B cell (primary cell): ENCODE measurements around the gene ARRDC3. TPM values are rescaled to one million over a fixed set of nuclear protein-coding genes. Genes with fewer than 3 reads are reported as not detected.

Experiments used
- ATAC-seq: fragments of 200-7000 bp; cut with Tn5 transposase; one replicate; pipeline ENCODE4 v1.10.0; 2021; ENCODE audit warnings: low read depth, mild to moderate bottlenecking, moderate number of reproducible peaks, moderate library complexity
- CTCF ChIA-PET: fragments of 350-600 bp; sonication (Branson Sonifier 250); formaldehyde crosslinking; loops from one replicate; lab custom pipeline; 2021; ENCODE audit warnings: antibody characterized with exemption, inconsistent platforms; lab: Charles Lee
- POLR2A ChIA-PET: fragments of 350-600 bp; sonication (Branson Sonifier 250); formaldehyde crosslinking; loops from one replicate; lab custom pipeline; 2021; ENCODE audit warnings: antibody characterized with exemption; lab: Charles Lee
- DNase-seq: peaks from one replicate; pipeline ENCODE4 v3.0.0; 2013
- H2AFZ ChIP-seq: 2 replicates; pipeline ENCODE4 v1.6.1; 2012; ENCODE audit warnings: mild to moderate bottlenecking, low read depth, low read length; ENCODE audit not compliant: insufficient read depth, poor library complexity, severe bottlenecking
- H3K27ac ChIP-seq, 2 donors: 1 replicate in 1 of 2; 2 replicates in 1 of 2; pipeline ENCODE4 v1.5.1; 2012 to 2013; ENCODE audit warnings: low read length in 2 of 2, mild to moderate bottlenecking in 2 of 2, moderate library complexity in 1 of 2
- H3K27me3 ChIP-seq, 4 experiments: fragments of 200-600 bp in 1 of 4; sonication (generic) in 1 of 4; replicated peaks in 1 of 4; 1 replicate in 2 of 4; 2 replicates in 2 of 4; pipeline versions ENCODE4 v1.6.1 to v1.7.0; 2013 to 2016; ENCODE audit warnings: low read length in 3 of 4, mild to moderate bottlenecking in 2 of 4, mixed read lengths in 1 of 4, moderate library complexity in 1 of 4; ENCODE audit not compliant: insufficient read depth in 4 of 4, control insufficient read depth in 3 of 4; ENCODE audit errors: control extremely low read depth in 1 of 4
- H3K36me3 ChIP-seq, 2 experiments: replicated peaks in 1 of 2; 1 replicate in 1 of 2; 2 replicates in 1 of 2; pipeline versions ENCODE4 v1.6.1 to v1.7.1; 2013; ENCODE audit warnings: low read length in 1 of 2; ENCODE audit not compliant: insufficient read depth in 2 of 2, control insufficient read depth in 1 of 2; ENCODE audit errors: control extremely low read depth in 1 of 2, extremely low read depth in 1 of 2
- H3K4me1 ChIP-seq, 2 donors: fragments of 200-600 bp in 1 of 2; sonication (generic) in 1 of 2; 1 replicate in 1 of 2; 2 replicates in 1 of 2; pipeline versions ENCODE4 v1.5.1 to v1.6.1; 2013 to 2017; ENCODE audit warnings: low read length in 2 of 2; ENCODE audit not compliant: control insufficient read depth in 2 of 2, insufficient read depth in 2 of 2
- H3K4me2 ChIP-seq: replicated peaks from 2 replicates; pipeline ENCODE3; 2012; ENCODE audit warnings: mild to moderate bottlenecking, low read depth, low read length; ENCODE audit not compliant: poor library complexity, severe bottlenecking
- H3K4me3 ChIP-seq, 5 experiments: fragments of 200-600 bp in 1 of 5; sonication (generic) in 1 of 5; 1 replicate in 3 of 5; 2 replicates in 2 of 5; pipeline versions ENCODE4 v1.5.1 to v1.7.0; 2011 to 2016; ENCODE audit warnings: low read length in 4 of 5, mild to moderate bottlenecking in 4 of 5, low read depth in 2 of 5, control low read depth in 1 of 5, moderate library complexity in 1 of 5; ENCODE audit not compliant: insufficient read depth in 1 of 5; ENCODE audit errors: control extremely low read depth in 1 of 5, extremely low read depth in 1 of 5
- H3K79me2 ChIP-seq: fragments of 200-600 bp; sonication (generic); one replicate; pipeline ENCODE4 v1.6.0; 2016; ENCODE audit warnings: low read length; ENCODE audit not compliant: control insufficient read depth, insufficient read depth
- H3K9ac ChIP-seq: fragments of 200-600 bp; sonication (generic); 2 replicates; pipeline ENCODE4 v1.6.1; 2017; ENCODE audit warnings: mild to moderate bottlenecking, low read length, moderate library complexity
- H3K9me3 ChIP-seq, 3 donors: one replicate each; pipeline versions ENCODE4 v1.6.1 to v1.7.1; 2013; ENCODE audit warnings: low read length in 2 of 3; ENCODE audit not compliant: control insufficient read depth in 2 of 3, insufficient read depth in 1 of 3; ENCODE audit errors: control extremely low read depth in 1 of 3
- H4K20me1 ChIP-seq: 2 replicates; pipeline ENCODE4 v1.6.0; 2012; ENCODE audit warnings: mild to moderate bottlenecking, low read length; ENCODE audit not compliant: insufficient read depth, control insufficient read depth, poor library complexity, severe bottlenecking
- H3K27ac Mint-ChIP-seq: one replicate; pipeline ENCODE4 v1.8.0; 2021; ENCODE audit warnings: mixed read lengths
- H3K27me3 Mint-ChIP-seq: one replicate; pipeline ENCODE4 v1.8.0; 2021; ENCODE audit warnings: mixed read lengths
- H3K4me1 Mint-ChIP-seq: one replicate; pipeline ENCODE4 v1.8.0; 2021; ENCODE audit warnings: mixed read lengths
- H3K4me3 Mint-ChIP-seq: one replicate; pipeline ENCODE4 v1.8.0; 2021; ENCODE audit warnings: mixed read lengths
- H3K9me3 Mint-ChIP-seq: one replicate; pipeline ENCODE4 v1.8.0; 2022; ENCODE audit warnings: mixed read lengths; ENCODE audit not compliant: insufficient read depth
- EZH2 ChIP-seq: IDR thresholded peaks from 2 replicates; pipeline ENCODE4 v1.6.1; 2012; ENCODE audit warnings: borderline replicate concordance, low read depth, mild to moderate bottlenecking, moderate library complexity, low read length; ENCODE audit not compliant: insufficient read depth, poor library complexity, severe bottlenecking
- WGBS: methylation state at CpG from one replicate; pipeline ENCODE4 v1.1.5; 2013; ENCODE audit warnings: missing lambda C conversion rate; ENCODE audit not compliant: insufficient coverage; 5-methylcytosine and 5-hydroxymethylcytosine counted together
- intact Hi-C: fragments of 100-400 bp; cut with micrococcal nuclease; formaldehyde crosslinking; loops from one replicate; pipeline ENCODE4 v1.10.0; 2022
- polyA plus RNA-seq: library from polyadenylated mRNA; depleted of rRNA; stranded (reverse); fragments of >200 nt; gene quantifications from 2 replicates; pipeline ENCODE4 v1.2.3, GENCODE V29; 2012
- total RNA-seq, 2 donors: library from RNA; stranded (reverse); fragments of 120-200 nt in 1 of 2; gene quantifications; 1 replicate in 1 of 2; 2 replicates in 1 of 2; pipeline versions ENCODE4 v1.2.3 to v1.2.4, GENCODE V29; 2013 to 2022
- TF ChIP-seq, protein P1 (sequence below): fragments of 200-600 bp; IDR thresholded peaks from one replicate; pipeline ENCODE4 v1.8.0; 2022; ENCODE audit warnings: antibody characterized with exemption, mild to moderate bottlenecking

Gene ARRDC3
- total and polyA plus RNA-seq, 2 donors (not counting 1 experiment from before 2014, with no cell fraction given), result 52.9 to 84.9 TPM

DNA sequence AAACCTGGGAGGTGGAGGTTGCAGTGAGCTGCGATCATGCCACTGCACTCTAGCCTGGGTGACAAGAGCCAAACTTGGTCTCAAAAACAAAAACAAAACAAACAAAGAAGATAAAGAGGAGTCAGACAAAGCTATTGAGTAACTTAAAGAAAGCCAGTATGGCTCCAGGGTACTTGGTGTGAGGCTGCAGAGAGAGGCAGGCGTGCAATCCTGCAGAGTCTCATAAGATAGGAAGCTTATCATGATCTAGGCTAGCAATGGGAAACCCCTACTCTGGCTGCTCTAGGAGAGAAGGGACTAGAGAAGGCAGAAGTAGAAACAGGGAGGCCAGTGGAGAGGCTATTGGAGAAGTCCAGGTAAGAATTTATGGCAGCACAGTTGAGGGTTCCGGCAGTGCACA lies 42.0 kb downstream of the ARRDC3 start:
- no peak for ATAC-seq
- Histone ChIP-seq H3K79me2 (no peaks in the 10 kb centered on the region), H3K36me3 (no peaks in the 10 kb centered on the region), H3K4me1 (no peaks in the 10 kb centered on the region), H3K9ac (no peak overlapping the region), H3K9me3 (no peaks in the 10 kb centered on the region), H3K4me3 (no peak overlapping the region), H3K27me3 (no peaks in the 10 kb centered on the region), H3K4me2 (no peak overlapping the region), H2AFZ (no peak overlapping the region), H3K27ac (no peak overlapping the region), H4K20me1 (no peaks in the 10 kb centered on the region)
- H3K4me1 Mint-ChIP-seq, result no peaks in the 10 kb centered on the region
- intact Hi-C loops, result no loop called here
- ChIA-PET CTCF (interaction anchor here (2.7 kb wide), 1 partner anchor 44 kb away, joined by 8 read pairs; no protein-coding TSS in a partner anchor), POLR2A (interaction anchor here (0.7 kb wide), 1 partner anchor 40 kb away, joined by 3 read pairs; no protein-coding TSS in a partner anchor)
- peaks cover 6% of the 10 kb centered on the region for H3K27me3 Mint-ChIP-seq
- H3K9me3 Mint-ChIP-seq, result no peaks in the 10 kb centered on the region
- 100% methylated on average over 2 of the region's 3 CpGs for WGBS
- H3K4me3 Mint-ChIP-seq, result no peak overlapping the region
- no peak for TF ChIP-seq EZH2
- H3K27ac Mint-ChIP-seq, result no peak overlapping the region
- DNase-seq, result no peak

DNA sequence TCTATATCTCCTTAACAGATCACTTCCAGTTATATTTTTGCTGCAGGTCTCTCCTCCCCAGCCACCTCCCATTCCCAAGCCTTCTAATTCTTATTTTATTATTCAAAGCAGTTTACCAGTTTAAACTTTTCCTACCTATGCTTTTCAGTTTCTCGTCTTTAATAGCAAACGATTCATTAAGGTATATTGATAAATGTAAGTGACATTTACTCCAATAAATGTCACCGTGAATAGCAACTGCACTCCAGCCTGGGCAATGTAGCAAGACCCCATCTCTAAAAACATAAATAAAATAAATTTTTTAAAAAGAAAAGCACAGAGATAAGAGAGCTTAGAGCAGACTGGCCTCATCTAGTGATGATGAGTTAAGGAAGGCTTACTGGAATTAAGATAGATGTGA lies 42.6 kb downstream of the ARRDC3 start:
- Mint-ChIP-seq H3K27me3 (peaks cover 6% of the 10 kb centered on the region), H3K9me3 (no peaks in the 10 kb centered on the region), H3K4me1 (no peaks in the 10 kb centered on the region), H3K4me3 (no peak overlapping the region), H3K27ac (no peak overlapping the region)
- Histone ChIP-seq H2AFZ (no peak overlapping the region), H3K27ac (no peak overlapping the region), H3K27me3 (no peaks in the 10 kb centered on the region), H3K4me1 (no peaks in the 10 kb centered on the region), H3K9me3 (no peaks in the 10 kb centered on the region), H4K20me1 (no peaks in the 10 kb centered on the region), H3K36me3 (no peaks in the 10 kb centered on the region), H3K79me2 (no peaks in the 10 kb centered on the region), H3K4me3 (no peak overlapping the region), H3K9ac (no peak overlapping the region), H3K4me2 (no peak overlapping the region)
- CTCF ChIA-PET, result interaction anchor here (2.7 kb wide), 1 partner anchor 44 kb away, joined by 8 read pairs; no protein-coding TSS in a partner anchor
- intact Hi-C loops, result no loop called here
- no peak for TF ChIP-seq EZH2
- TF ChIP-seq, protein P1, sequence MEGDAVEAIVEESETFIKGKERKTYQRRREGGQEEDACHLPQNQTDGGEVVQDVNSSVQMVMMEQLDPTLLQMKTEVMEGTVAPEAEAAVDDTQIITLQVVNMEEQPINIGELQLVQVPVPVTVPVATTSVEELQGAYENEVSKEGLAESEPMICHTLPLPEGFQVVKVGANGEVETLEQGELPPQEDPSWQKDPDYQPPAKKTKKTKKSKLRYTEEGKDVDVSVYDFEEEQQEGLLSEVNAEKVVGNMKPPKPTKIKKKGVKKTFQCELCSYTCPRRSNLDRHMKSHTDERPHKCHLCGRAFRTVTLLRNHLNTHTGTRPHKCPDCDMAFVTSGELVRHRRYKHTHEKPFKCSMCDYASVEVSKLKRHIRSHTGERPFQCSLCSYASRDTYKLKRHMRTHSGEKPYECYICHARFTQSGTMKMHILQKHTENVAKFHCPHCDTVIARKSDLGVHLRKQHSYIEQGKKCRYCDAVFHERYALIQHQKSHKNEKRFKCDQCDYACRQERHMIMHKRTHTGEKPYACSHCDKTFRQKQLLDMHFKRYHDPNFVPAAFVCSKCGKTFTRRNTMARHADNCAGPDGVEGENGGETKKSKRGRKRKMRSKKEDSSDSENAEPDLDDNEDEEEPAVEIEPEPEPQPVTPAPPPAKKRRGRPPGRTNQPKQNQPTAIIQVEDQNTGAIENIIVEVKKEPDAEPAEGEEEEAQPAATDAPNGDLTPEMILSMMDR, result no peak
- WGBS, result no CpG with 5 or more reads among the region's 3 CpGs
- POLR2A ChIA-PET, result interaction anchor here (0.7 kb wide), 1 partner anchor 10 kb away, joined by 3 read pairs; no protein-coding TSS in a partner anchor
- ATAC-seq, result no peak
- DNase-seq, result no peak
